Activated CD8-positive, alpha-beta T cell treated with anti-CD3 and anti-CD28 coated beads, Interleukin-2, amount 10 ng/mL, durations not matched to agents 7 days and 5 days (primary cell): ENCODE measurements around the gene ARMH2. TPM values are rescaled to one million over a fixed set of nuclear protein-coding genes. Genes with fewer than 3 reads are reported as not detected.
"Not testable (repeated sequence)": the region's sequence is repeated elsewhere in the genome, so short reads cannot be mapped to it uniquely, and the experiment has no call there.

Experiments
- ATAC-seq: fragments of 150-1000 bp; cut with Tn5 transposase; one replicate; pipeline ENCODE4 v1.10.0; 2021; ENCODE audit warnings: moderate library complexity
- CTCF ChIA-PET: fragments of 350-600 bp; sonication (Branson Sonifier 250); formaldehyde crosslinking; loops from one replicate; lab custom pipeline; 2021; ENCODE audit warnings: antibody characterized with exemption; lab: Charles Lee
- POLR2A ChIA-PET: fragments of 350-600 bp; sonication (Branson Sonifier 250); formaldehyde crosslinking; loops from one replicate; lab custom pipeline; 2021; ENCODE audit warnings: antibody characterized with exemption; lab: Charles Lee
- DNase-seq: peaks from one replicate; pipeline ENCODE4 v3.0.0-alpha.2; 2020
- H3K27ac Mint-ChIP-seq: one replicate; pipeline ENCODE4 v1.8.0; 2021; ENCODE audit warnings: mild to moderate bottlenecking, mixed read lengths
- H3K27me3 Mint-ChIP-seq: one replicate; pipeline ENCODE4 v1.8.0; 2021; ENCODE audit warnings: low read depth, mixed read lengths
- H3K36me3 Mint-ChIP-seq: one replicate; pipeline ENCODE4 v1.8.0; 2021; ENCODE audit warnings: low read depth, mixed read lengths
- H3K4me1 Mint-ChIP-seq: one replicate; pipeline ENCODE4 v1.8.0; 2021; ENCODE audit warnings: low read depth, mixed read lengths
- H3K4me3 Mint-ChIP-seq: one replicate; pipeline ENCODE4 v1.8.0; 2021; ENCODE audit warnings: mild to moderate bottlenecking, mixed read lengths
- H3K9me3 Mint-ChIP-seq: one replicate; pipeline ENCODE4 v1.8.0; 2022; ENCODE audit warnings: mixed read lengths; ENCODE audit not compliant: insufficient read depth
- total RNA-seq, 2 experiments: library from RNA; stranded (reverse); gene quantifications; one replicate each; pipeline ENCODE4 v1.2.3, GENCODE V29; 2021

ARMH2 gene
- total RNA-seq, 2 experiments from 2014 or later: 0.97 to 1.7 TPM

DNA sequence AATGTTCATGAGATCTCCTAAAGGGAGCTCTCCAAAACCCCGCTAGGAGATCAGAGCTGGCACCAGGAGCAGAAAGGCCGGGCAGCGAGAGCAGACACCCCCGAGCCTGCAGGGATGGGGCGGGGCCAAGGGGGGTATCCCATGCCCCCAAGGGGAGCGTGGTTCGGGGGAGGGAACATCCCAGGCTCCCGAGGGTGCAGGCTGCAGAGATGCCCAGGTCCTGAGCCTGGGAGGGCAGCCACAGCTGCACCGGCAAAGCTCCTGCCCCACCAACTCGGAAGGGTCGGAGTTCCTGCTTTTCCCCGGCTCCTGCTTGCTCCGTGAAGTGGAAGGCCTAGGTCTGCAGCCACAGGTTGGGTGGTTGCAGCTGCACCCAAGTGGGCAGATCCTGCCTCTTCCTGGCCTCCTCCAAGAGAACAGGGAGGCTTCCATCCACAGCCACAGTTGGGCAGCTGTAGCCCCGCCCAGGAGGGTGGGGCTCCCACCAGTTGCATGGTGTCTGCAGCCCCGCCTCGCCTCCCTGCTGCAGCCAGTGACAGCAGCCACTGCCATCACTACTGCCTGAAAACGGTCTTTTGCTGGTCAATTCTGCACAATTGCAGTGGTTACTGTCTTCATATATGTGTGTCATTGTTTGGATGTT is 37.4 kb downstream of the ARMH2 start:
- ATAC-seq: no peak
- Mint-ChIP-seq H3K27me3 (no peaks in the 10 kb centered on the region), H3K27ac (no peak overlapping the region), H3K4me3 (no peak overlapping the region), H3K9me3 (no peaks in the 10 kb centered on the region), H3K36me3 (no peaks in the 10 kb centered on the region), H3K4me1 (peaks cover 7% of the 10 kb centered on the region)
- no peak for DNase-seq
- POLR2A ChIA-PET: no interaction called here
- CTCF ChIA-PET: interaction anchor here (1.0 to 1.3 kb wide), 2 partner anchors 13 to 47 kb away, joined by 3 read pairs; no protein-coding TSS in a partner anchor

DNA sequence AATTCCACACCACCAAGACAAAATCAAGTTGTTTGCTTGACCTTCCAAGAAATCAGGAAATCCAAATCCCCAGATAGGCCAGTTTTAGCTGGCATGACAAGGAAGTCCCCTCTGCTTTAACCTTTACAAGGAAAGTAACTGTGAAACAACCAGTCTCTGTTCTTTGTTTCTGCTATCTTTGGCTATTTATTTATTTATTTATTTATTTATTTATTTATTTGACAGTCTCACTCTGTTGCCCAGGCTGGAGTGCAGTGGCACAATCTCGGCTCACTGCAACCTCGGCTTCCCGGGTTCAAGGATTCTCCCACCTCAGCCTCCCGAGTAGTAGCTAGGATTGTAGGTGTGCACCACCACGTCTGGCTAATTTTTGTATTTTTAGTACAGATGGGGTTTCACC is 38.5 kb downstream of the ARMH2 start:
- no peak for ATAC-seq
- no peaks in the 10 kb centered on the region for H3K9me3 Mint-ChIP-seq
- no peaks in the 10 kb centered on the region for H3K27me3 Mint-ChIP-seq
- H3K27ac Mint-ChIP-seq: no peak overlapping the region
- no peaks in the 10 kb centered on the region for H3K36me3 Mint-ChIP-seq
- ChIA-PET CTCF (interaction anchor here (1.2 to 1.7 kb wide), 2 partner anchors 179 to 267 kb away, joined by 3 to 4 read pairs; no protein-coding TSS in a partner anchor), POLR2A (no interaction called here)
- no peak overlapping the region for H3K4me3 Mint-ChIP-seq
- DNase-seq: no peak
- peaks cover 6% of the 10 kb centered on the region for H3K4me1 Mint-ChIP-seq

DNA sequence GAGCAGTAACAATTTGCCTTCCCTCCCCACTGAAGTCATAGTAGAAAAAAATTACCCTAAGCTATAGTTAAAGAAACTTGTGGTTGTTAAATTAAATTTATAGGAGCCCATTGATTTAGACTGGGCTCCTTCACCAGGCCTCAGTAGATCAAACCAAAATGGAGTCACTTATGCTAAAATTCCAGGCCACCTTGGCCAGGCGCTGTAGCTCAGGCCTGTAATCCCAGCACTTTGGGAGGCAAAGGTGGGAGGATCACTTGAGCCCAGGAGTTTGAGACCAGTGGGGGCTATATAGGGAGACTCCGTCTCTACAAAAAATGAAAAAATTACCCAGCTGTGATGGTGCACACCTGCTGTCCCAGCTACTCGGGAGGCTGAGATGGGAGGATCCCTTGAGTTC is 39.0 kb downstream of the ARMH2 start:
- Mint-ChIP-seq H3K36me3 (no peaks in the 10 kb centered on the region), H3K9me3 (no peaks in the 10 kb centered on the region), H3K27me3 (no peaks in the 10 kb centered on the region), H3K4me3 (no peak overlapping the region), H3K4me1 (peaks cover 5% of the 10 kb centered on the region), H3K27ac (no peak overlapping the region)
- CTCF ChIA-PET: interaction anchor here (1.2 to 1.7 kb wide), 2 partner anchors 178 to 267 kb away, joined by 3 to 4 read pairs; no protein-coding TSS in a partner anchor
- DNase-seq (no peak), ATAC-seq (no peak)
- POLR2A ChIA-PET: no interaction called here

DNA sequence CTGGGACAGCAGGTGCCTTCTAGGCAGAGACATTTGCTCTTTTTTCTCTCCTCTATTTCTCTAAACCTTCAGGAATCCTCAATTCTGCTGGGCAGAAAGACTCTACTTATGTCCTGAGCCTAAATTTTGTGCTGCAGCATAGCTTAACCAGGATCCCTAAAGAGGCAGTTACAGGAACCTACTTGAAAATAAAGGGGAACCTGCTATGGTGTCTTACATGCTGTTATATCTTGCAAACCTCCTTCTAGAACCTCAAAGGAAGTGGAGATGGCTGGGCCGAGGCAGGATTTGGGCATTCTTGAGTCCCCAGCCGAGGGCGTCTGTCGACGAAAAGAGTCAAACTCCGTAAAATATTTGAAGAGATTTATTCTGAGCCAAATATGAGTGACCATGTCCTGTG is 41.1 kb downstream of the ARMH2 start:
- DNase-seq (no peak), ATAC-seq (no peak)
- ChIA-PET CTCF (interaction anchor here (1.6 to 1.7 kb wide), 2 partner anchors 14 to 50 kb away, joined by 4 to 5 read pairs; no protein-coding TSS in a partner anchor), POLR2A (no interaction called here)
- peaks cover 4% of the 10 kb centered on the region for H3K9me3 Mint-ChIP-seq
- H3K27ac Mint-ChIP-seq: no peak overlapping the region
- H3K4me1 Mint-ChIP-seq: peaks cover 5% of the 10 kb centered on the region
- H3K4me3 Mint-ChIP-seq: no peak overlapping the region
- H3K27me3 Mint-ChIP-seq: peaks cover 1% of the 10 kb centered on the region
- H3K36me3 Mint-ChIP-seq: peaks cover 2% of the 10 kb centered on the region

- peaks cover 2% of the 10 kb centered on the region for H3K36me3 Mint-ChIP-seq
- no peak overlapping the region for H3K27ac Mint-ChIP-seq
- ChIA-PET POLR2A (no interaction called here), CTCF (interaction anchor here (1.5 kb wide), 1 partner anchor 174 kb away, joined by 3 read pairs; no protein-coding TSS in a partner anchor)
- no peaks in the 10 kb centered on the region for H3K4me1 Mint-ChIP-seq
- no peak for DNase-seq
- no peak overlapping the region for H3K4me3 Mint-ChIP-seq
- ATAC-seq: no peak
- peaks cover 4% of the 10 kb centered on the region for H3K9me3 Mint-ChIP-seq
- H3K27me3 Mint-ChIP-seq: peaks cover 14% of the 10 kb centered on the region
Measured at GRCh38 chr6:24755279-24755678, 43.4 kb downstream of the ARMH2 start.

DNA sequence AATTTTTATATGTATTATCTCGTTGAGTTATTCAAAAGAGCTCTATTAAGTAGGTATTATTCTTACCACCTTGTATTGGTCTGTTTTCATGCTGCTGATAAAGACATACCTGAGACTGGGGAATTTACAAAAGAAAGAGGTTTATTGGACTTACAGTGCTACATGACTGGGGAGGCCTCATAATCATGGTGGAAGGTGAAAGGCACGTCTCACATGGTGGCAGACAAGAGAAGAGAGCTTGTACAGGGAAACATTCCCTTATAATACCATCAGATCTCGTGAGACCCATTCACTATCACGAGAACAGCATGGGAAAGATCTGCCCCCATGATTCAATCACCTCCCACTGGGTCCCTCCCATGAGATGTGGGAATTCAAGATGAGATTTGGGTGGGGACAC is 44.3 kb downstream of the ARMH2 start:
- H3K27ac Mint-ChIP-seq, ATAC-seq, DNase-seq, POLR2A ChIA-PET, H3K4me1 Mint-ChIP-seq, H3K4me3 Mint-ChIP-seq, H3K9me3 Mint-ChIP-seq, H3K36me3 Mint-ChIP-seq: not testable (repeated sequence)
- CTCF ChIA-PET: interaction anchor here (0.6 to 1.2 kb wide), 3 partner anchors 11 to 260 kb away, joined by 3 to 4 read pairs (median 3); no protein-coding TSS in a partner anchor
- peaks cover 14% of the 10 kb centered on the region for H3K27me3 Mint-ChIP-seq

DNA sequence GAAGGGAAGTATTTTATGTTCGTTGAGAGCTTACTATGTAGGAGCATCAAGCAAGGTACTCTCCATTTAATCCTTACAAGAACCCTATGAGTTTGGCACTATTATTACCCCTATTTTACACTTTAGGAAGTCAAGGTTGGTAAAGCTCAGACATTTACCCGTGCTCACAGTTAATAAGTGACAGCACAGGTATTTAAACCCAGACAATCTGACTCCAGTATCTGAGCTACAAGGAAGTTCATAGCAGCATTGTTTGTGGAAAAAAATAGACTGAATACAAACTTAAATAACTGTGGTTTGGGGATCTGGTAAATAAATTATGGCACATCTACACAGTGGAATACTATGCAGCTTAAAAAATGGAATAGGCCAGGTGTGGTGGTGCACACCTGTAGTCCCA is 45.2 kb downstream of the ARMH2 start:
- H3K9me3 Mint-ChIP-seq: peaks cover 4% of the 10 kb centered on the region
- H3K27me3 Mint-ChIP-seq: peaks cover 22% of the 10 kb centered on the region
- ChIA-PET CTCF (interaction anchor here (0.6 to 1.2 kb wide), 3 partner anchors 11 to 260 kb away, joined by 3 to 4 read pairs (median 3); no protein-coding TSS in a partner anchor), POLR2A (no interaction called here)
- no peak for DNase-seq
- ATAC-seq: no peak
- H3K4me3 Mint-ChIP-seq: no peak overlapping the region
- no peaks in the 10 kb centered on the region for H3K4me1 Mint-ChIP-seq
- H3K36me3 Mint-ChIP-seq: peaks cover 2% of the 10 kb centered on the region
- no peak overlapping the region for H3K27ac Mint-ChIP-seq

DNA sequence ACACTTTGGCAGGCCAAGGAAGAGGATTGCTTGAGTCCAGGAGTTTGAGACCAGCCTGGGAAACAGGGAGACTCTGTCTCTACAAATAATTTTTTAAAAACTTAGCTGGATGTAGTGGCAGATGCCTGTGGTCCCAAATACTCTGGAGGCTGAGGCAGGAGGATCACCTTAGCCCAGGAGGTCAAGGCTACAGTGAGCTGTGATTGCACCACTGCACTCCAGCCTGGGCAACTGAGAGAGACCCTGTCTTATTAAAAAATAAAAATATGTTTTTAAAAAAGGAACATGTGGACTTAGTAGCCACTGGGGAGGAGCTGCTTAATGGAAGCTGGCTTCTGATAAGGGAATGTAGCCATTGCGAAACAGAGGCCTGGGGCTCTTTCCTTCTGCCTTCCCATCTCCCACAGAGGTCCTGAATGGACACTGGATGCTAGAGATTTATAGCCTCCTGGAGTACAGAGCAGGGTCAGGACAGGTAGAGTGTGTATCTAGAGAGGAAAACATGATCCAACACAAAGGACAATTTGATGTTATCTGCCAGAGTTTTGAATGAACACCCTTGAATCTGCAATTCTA is 45.7 kb downstream of the ARMH2 start:
- Mint-ChIP-seq H3K4me1 (no peaks in the 10 kb centered on the region), H3K4me3 (no peak overlapping the region), H3K27ac (no peak overlapping the region), H3K9me3 (peaks cover 4% of the 10 kb centered on the region), H3K36me3 (peaks cover 2% of the 10 kb centered on the region), H3K27me3 (peaks cover 24% of the 10 kb centered on the region)
- ChIA-PET CTCF (interaction anchor here (1.2 kb wide), 1 partner anchor 15 kb away, joined by 4 read pairs; no protein-coding TSS in a partner anchor), POLR2A (no interaction called here)
- ATAC-seq (no peak), DNase-seq (no peak)

GRCh38 chr6:24752503-24752902 is 46.2 kb downstream of the ARMH2 start:
- CTCF ChIA-PET: no interaction called here
- no peak for ATAC-seq
- Mint-ChIP-seq H3K27me3 (peaks cover 25% of the 10 kb centered on the region), H3K4me3 (no peak overlapping the region), H3K4me1 (no peaks in the 10 kb centered on the region), H3K9me3 (peaks cover 4% of the 10 kb centered on the region), H3K27ac (no peak overlapping the region), H3K36me3 (peaks cover 2% of the 10 kb centered on the region)
- DNase-seq: no peak
- POLR2A ChIA-PET: no interaction called here

DNA sequence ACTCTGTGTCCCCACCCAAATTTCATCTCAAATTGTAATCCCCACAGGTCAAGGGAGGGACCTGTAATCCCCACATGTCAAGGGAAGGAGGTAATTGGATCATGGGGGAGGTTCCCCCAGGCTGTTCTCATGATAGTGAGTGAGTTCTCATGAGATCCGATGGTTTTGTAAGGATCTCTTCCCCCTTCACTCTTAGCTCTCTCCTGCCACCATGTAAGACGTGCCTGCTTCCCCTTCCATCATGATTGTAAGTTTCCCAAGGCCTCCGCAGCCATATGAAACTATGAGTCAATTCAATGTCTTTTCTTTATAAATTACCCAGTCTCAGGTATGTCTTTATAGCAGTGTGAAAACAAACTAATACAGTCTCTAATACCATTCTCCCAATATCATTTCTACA is 47.8 kb downstream of the ARMH2 start:
- CTCF ChIA-PET, POLR2A ChIA-PET, H3K4me1 Mint-ChIP-seq, H3K4me3 Mint-ChIP-seq, H3K36me3 Mint-ChIP-seq, H3K9me3 Mint-ChIP-seq, DNase-seq, H3K27ac Mint-ChIP-seq, ATAC-seq: not testable (repeated sequence)
- peaks cover 25% of the 10 kb centered on the region for H3K27me3 Mint-ChIP-seq

GRCh38 chr6:24749297-24749696 is 49.4 kb downstream of the ARMH2 start:
- Mint-ChIP-seq H3K27me3 (peaks cover 25% of the 10 kb centered on the region), H3K4me1 (no peaks in the 10 kb centered on the region), H3K4me3 (no peak overlapping the region), H3K36me3 (peaks cover 2% of the 10 kb centered on the region), H3K27ac (no peak overlapping the region), H3K9me3 (peaks cover 3% of the 10 kb centered on the region)
- ChIA-PET CTCF (interaction anchor here (1.7 kb wide), 1 partner anchor 168 kb away, joined by 5 read pairs; no protein-coding TSS in a partner anchor), POLR2A (no interaction called here)
- DNase-seq (no peak), ATAC-seq (no peak)
